ENCODE measurements around the gene LYAR. TPM values are rescaled to one million over a fixed set of nuclear protein-coding genes. Genes with fewer than 3 reads are reported as not detected.

Gene LYAR
- polyA plus RNA-seq, 4 donors: 18.7 to 19.4 (median 19.0) TPM

- DNase-seq (ENCODE audit: low read depth in 4 of 4, low spot score in 3 of 4): no peak
These were observed 27.7 kb upstream of the LYAR start for GRCh38 chr4:4317496-4318232.

GRCh38 chr4:4316150-4316495 lies 26.2 kb upstream of the LYAR start:
- no peak for DNase-seq (ENCODE audit: low read depth in 4 of 4, low spot score in 3 of 4)

GRCh38 chr4:4315461-4316149 lies 25.7 kb upstream of the LYAR start:
- DNase-seq (ENCODE audit: low read depth in 4 of 4, low spot score in 3 of 4): no peak

GRCh38 chr4:4311193-4311592 lies 21.2 kb upstream of the LYAR start:
- DNase-seq (ENCODE audit: low read depth in 4 of 4, low spot score in 3 of 4): no peak

GRCh38 chr4:4308800-4309441 lies 19.0 kb upstream of the LYAR start:
- DNase-seq (ENCODE audit: low read depth in 4 of 4, low spot score in 3 of 4): no peak

GRCh38 chr4:4306920-4307319 lies 17.0 kb upstream of the LYAR start:
- no peak for DNase-seq (ENCODE audit: low read depth in 4 of 4, low spot score in 3 of 4)

- DNase-seq (ENCODE audit: low read depth in 4 of 4, low spot score in 3 of 4): no peak
These were observed 12.5 kb upstream of the LYAR start for GRCh38 chr4:4302416-4302815.

GRCh38 chr4:4302001-4302400 lies 12.0 kb upstream of the LYAR start:
- DNase-seq (ENCODE audit: low read depth in 4 of 4, low spot score in 3 of 4): no peak

GRCh38 chr4:4299006-4299405 lies 9.1 kb upstream of the LYAR start:
- DNase-seq (ENCODE audit: low read depth in 4 of 4, low spot score in 3 of 4): no peak

- DNase-seq (ENCODE audit: low read depth in 4 of 4, low spot score in 3 of 4): no peak
These were observed 6.4 kb upstream of the LYAR start for GRCh38 chr4:4296283-4296846.

- no peak for DNase-seq (ENCODE audit: low read depth in 4 of 4, low spot score in 3 of 4)
These were observed 3.3 kb upstream of the LYAR start for GRCh38 chr4:4293279-4293678.

GRCh38 chr4:4289597-4289940 lies 385 bp downstream of the LYAR start:
- DNase-seq (ENCODE audit: low read depth in 4 of 4, low spot score in 3 of 4): no peak

- no peak for DNase-seq (ENCODE audit: low read depth in 4 of 4, low spot score in 3 of 4)
These were observed 899 bp downstream of the LYAR start for GRCh38 chr4:4289055-4289454.

GRCh38 chr4:4288098-4288497 lies 1.9 kb downstream of the LYAR start:
- no peak for DNase-seq (ENCODE audit: low read depth in 4 of 4, low spot score in 3 of 4)

- DNase-seq (ENCODE audit: low read depth in 4 of 4, low spot score in 3 of 4): no peak
These were observed 4.9 kb downstream of the LYAR start for GRCh38 chr4:4284827-4285618.

GRCh38 chr4:4281787-4282186 lies 8.2 kb downstream of the LYAR start:
- no peak for DNase-seq (ENCODE audit: low read depth in 4 of 4, low spot score in 3 of 4)

GRCh38 chr4:4277531-4277930 lies 12.4 kb downstream of the LYAR start:
- DNase-seq (ENCODE audit: low read depth in 4 of 4, low spot score in 3 of 4): no peak

- no peak for DNase-seq (ENCODE audit: low read depth in 4 of 4, low spot score in 3 of 4)
These were observed 15.7 kb downstream of the LYAR start for GRCh38 chr4:4274226-4274625.

- no peak for DNase-seq (ENCODE audit: low read depth in 4 of 4, low spot score in 3 of 4)
These were observed 18.0 kb downstream of the LYAR start for GRCh38 chr4:4271912-4272311.

GRCh38 chr4:4270529-4270928 lies 19.4 kb downstream of the LYAR start:
- DNase-seq (ENCODE audit: low read depth in 4 of 4, low spot score in 3 of 4): no peak

- no peak for DNase-seq (ENCODE audit: low read depth in 4 of 4, low spot score in 3 of 4)
These were observed 20.1 kb downstream of the LYAR start for GRCh38 chr4:4269856-4270255.
